Calu3 (cell line): ENCODE measurements around the gene SHROOM3. TPM values are rescaled to one million over a fixed set of nuclear protein-coding genes. Genes with fewer than 3 reads are reported as not detected.

Experiments used
- BruUV-seq: library from RNA; stranded (reverse); fragments of 400-500 nt; replicated peaks from 2 replicates; lab custom pipeline; 2021; lab: Mats Ljungman, UMichigan
- CTCF ChIA-PET: fragments of 300-600 bp; sonication (Branson Sonifier 250); formaldehyde crosslinking; loops from one replicate; lab custom pipeline; 2022; ENCODE audit warnings: antibody characterized with exemption; lab: Charles Lee
- DNase-seq: peaks from one replicate; pipeline ENCODE4 v3.0.0; 2022
- H3K27ac Mint-ChIP-seq: one replicate; pipeline ENCODE4 v1.8.0; 2022; ENCODE audit warnings: mixed read lengths; ENCODE audit not compliant: unreplicated experiment
- H3K27me3 Mint-ChIP-seq: one replicate; pipeline ENCODE4 v1.8.0; 2022; ENCODE audit warnings: mixed read lengths; ENCODE audit not compliant: unreplicated experiment
- H3K36me3 Mint-ChIP-seq: one replicate; pipeline ENCODE4 v1.8.0; 2022; ENCODE audit warnings: mild to moderate bottlenecking, moderate library complexity, mixed read lengths; ENCODE audit not compliant: insufficient read depth, unreplicated experiment
- H3K4me1 Mint-ChIP-seq: one replicate; pipeline ENCODE4 v1.8.0; 2022; ENCODE audit warnings: mild to moderate bottlenecking, low read depth, mixed read lengths; ENCODE audit not compliant: unreplicated experiment
- H3K4me3 Mint-ChIP-seq: one replicate; pipeline ENCODE4 v1.8.0; 2022; ENCODE audit warnings: mild to moderate bottlenecking, low read depth, moderate library complexity, mixed read lengths; ENCODE audit not compliant: unreplicated experiment
- H3K9me3 Mint-ChIP-seq: one replicate; pipeline ENCODE4 v1.8.0; 2022; ENCODE audit warnings: low read depth, mixed read lengths; ENCODE audit not compliant: unreplicated experiment
- intact Hi-C: fragments of 100-400 bp; cut with micrococcal nuclease; formaldehyde crosslinking; loops from one replicate; pipeline ENCODE4 v1.10.0; 2022; ENCODE audit not compliant: unreplicated experiment
- total RNA-seq: library from RNA; stranded (reverse); gene quantifications from 2 replicates; pipeline ENCODE4 v1.2.3, GENCODE V29; 2022
- TF ChIP-seq, protein P1 (sequence below): fragments of 200-600 bp; IDR thresholded peaks from one replicate; pipeline ENCODE4 v1.8.0; 2022; ENCODE audit warnings: antibody characterized with exemption; ENCODE audit not compliant: unreplicated experiment

SHROOM3 gene
- total RNA-seq, 1 experiment from 2014 or later, result 114 TPM

DNA sequence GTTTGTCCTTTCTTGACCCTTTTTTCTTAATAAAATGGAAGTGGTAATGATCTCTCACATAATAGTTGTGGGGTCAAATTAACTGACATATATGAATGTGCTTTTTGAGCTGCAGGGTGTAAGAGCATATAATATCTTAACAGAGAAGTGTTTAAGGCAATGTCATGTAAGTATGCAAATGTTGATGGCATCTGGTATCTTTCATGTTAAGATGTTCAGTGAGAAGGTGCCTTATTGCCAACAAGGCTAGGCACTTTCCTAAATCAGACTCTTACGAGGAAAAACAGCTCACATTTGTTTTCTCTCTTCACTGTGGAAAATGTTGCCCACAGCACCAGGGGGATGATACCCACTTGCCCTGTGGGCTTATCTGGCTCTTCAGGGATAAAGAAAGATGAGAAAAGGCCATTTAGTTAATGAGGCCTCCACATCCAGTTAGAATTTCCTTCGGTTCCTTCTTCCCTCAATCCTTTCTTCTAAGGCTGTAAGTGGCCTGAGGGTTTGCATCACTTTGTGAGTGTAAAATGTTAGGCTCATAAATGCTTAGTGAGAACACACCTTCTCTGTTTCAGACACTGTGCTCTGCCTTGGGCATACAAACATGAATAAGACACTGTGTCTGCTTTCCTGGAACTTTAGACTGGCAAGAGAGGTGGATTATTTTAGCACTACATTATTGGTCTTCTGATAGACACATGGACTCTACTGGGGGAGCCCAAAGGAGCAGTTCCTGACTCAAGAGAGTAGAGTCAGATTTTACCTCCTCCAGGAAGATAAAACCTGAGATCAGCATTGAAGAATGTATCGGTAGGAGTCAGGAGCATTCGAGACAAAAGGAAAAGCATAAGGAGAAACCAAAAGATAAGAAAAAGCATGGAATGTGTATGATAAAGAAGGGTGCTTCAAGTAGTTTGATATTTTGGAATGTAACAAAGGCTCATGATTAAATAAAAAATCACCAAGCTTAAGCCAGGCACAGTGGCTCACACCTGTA is 327.4 kb downstream of the SHROOM3 start:
- CTCF ChIA-PET, result no interaction called here
- Mint-ChIP-seq H3K9me3 (no peaks in the 10 kb centered on the region), H3K27ac (no peak overlapping the region), H3K4me3 (no peak overlapping the region), H3K36me3 (peaks cover 64% of the 10 kb centered on the region), H3K4me1 (peaks cover 7% of the 10 kb centered on the region), H3K27me3 (no peaks in the 10 kb centered on the region)
- no peak for DNase-seq
- intact Hi-C loops, result no loop called here
- BruUV-seq, result no TSS peak
- TF ChIP-seq, protein P1, sequence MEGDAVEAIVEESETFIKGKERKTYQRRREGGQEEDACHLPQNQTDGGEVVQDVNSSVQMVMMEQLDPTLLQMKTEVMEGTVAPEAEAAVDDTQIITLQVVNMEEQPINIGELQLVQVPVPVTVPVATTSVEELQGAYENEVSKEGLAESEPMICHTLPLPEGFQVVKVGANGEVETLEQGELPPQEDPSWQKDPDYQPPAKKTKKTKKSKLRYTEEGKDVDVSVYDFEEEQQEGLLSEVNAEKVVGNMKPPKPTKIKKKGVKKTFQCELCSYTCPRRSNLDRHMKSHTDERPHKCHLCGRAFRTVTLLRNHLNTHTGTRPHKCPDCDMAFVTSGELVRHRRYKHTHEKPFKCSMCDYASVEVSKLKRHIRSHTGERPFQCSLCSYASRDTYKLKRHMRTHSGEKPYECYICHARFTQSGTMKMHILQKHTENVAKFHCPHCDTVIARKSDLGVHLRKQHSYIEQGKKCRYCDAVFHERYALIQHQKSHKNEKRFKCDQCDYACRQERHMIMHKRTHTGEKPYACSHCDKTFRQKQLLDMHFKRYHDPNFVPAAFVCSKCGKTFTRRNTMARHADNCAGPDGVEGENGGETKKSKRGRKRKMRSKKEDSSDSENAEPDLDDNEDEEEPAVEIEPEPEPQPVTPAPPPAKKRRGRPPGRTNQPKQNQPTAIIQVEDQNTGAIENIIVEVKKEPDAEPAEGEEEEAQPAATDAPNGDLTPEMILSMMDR, result no peak

DNA sequence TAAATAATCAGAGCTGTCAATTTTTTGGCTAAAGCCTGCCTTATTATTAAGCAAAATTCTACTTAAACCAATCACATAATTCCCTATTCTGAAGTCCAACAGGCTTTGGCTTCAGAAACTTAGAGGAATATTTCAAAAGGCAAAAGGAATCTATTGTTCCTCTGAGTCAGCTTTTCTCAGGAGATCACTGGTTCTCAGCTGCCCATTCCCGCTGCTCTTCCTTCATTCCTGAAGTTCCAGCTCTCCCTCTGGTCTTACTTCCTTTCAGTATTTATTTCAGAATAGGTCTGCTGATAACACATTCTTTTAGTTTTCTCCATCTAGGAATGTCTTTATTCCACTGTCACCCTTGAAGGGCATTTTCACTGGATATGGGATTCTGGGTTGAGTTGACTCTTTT is 329.2 kb downstream of the SHROOM3 start:
- BruUV-seq, result no TSS peak
- CTCF ChIA-PET, result no interaction called here

DNA sequence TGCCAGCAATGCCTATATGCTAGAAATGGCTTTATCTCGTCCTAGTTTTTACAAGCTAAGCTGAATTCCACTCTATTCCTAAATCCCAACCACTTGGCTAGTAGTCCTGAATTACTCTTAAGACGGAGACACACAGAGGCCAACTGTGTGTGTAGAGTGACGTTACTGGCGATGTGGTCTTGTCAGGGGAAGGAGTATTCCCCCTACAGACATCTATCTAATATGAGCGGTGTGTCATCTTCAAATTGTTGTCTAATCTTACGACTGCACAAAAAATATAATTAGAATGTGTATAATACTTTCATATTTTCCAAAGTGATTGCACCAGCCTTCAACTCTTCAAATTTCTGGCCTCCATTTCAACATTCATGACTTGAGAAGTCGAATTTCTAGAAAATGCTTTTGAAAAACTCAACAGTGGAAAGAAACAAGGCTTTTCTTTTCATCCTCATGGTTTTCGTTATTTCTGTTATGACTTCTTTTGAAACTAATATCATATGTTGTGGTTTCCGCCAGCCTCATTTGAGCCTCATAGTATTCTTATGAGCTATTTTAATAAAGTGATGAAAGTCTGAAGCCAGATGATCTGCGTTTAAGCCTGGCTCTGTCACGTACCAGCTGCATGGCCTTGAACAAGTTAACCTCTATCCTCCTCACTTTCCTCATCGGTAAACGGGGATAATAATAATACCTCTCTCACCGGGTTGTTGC is 330.6 kb downstream of the SHROOM3 start:
- TF ChIP-seq, protein P1, result no peak

More for the DNA sequence above, 329.2 kb downstream of the SHROOM3 start:
- Mint-ChIP-seq H3K27me3 (no peaks in the 10 kb centered on the region), H3K27ac (no peak overlapping the region), H3K9me3 (no peaks in the 10 kb centered on the region), H3K4me3 (no peak overlapping the region), H3K4me1 (no peaks in the 10 kb centered on the region), H3K36me3 (peaks cover 68% of the 10 kb centered on the region)
- TF ChIP-seq, protein P1, result no peak
- intact Hi-C loops, result no loop called here
- no peak for DNase-seq

DNA sequence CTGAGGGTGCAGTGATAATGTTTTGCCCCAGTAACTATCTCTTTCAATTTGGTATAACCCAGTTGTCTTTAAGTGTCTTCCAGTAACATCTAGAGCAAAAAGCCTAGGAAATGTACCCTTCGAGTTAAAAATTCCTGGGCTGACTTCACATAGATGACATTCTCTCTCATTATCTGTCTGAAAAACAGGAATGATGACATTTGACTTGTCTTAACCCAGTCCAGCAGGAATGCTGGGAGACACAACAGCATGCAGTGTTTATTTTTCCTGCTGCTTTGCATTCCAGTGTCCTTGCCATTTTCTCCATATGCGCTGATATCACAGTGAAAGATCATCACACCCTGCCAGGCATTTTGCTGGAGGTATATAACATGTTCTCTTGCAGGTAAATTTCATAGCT is 333.0 kb downstream of the SHROOM3 start:
- Mint-ChIP-seq H3K36me3 (peaks cover 81% of the 10 kb centered on the region), H3K4me3 (no peak overlapping the region), H3K27me3 (no peaks in the 10 kb centered on the region), H3K4me1 (no peaks in the 10 kb centered on the region), H3K9me3 (no peaks in the 10 kb centered on the region), H3K27ac (no peak overlapping the region)
- no TSS peak for BruUV-seq
- CTCF ChIA-PET, result no interaction called here
- intact Hi-C loops, result no loop called here
- DNase-seq, result no peak
- TF ChIP-seq, protein P1, result no peak

More for the DNA sequence above, 330.6 kb downstream of the SHROOM3 start:
- no TSS peak for BruUV-seq
- Mint-ChIP-seq H3K27ac (no peak overlapping the region), H3K27me3 (no peaks in the 10 kb centered on the region), H3K4me1 (no peaks in the 10 kb centered on the region), H3K36me3 (peaks cover 75% of the 10 kb centered on the region), H3K9me3 (no peaks in the 10 kb centered on the region), H3K4me3 (no peak overlapping the region)
- intact Hi-C loops, result no loop called here
- DNase-seq, result no peak
- CTCF ChIA-PET, result no interaction called here
